Hepatocyte (in vitro differentiated cells): ENCODE measurements around the gene PHLDA2.

Source experiments
- EZH2 ChIP-seq: fragments of 200-600 bp; sonication (generic); IDR thresholded peaks from 2 replicates; pipeline ENCODE4 v1.6.1; 2016; ENCODE audit warnings: antibody characterized with exemption, mild to moderate bottlenecking, borderline replicate concordance
- TF ChIP-seq, protein P1 (sequence below): fragments of 200-600 bp; sonication (generic); IDR thresholded peaks from 2 replicates; pipeline ENCODE4 v1.5.1; 2016; ENCODE audit warnings: antibody characterized with exemption, mild to moderate bottlenecking; ENCODE audit not compliant: poor library complexity

DNA sequence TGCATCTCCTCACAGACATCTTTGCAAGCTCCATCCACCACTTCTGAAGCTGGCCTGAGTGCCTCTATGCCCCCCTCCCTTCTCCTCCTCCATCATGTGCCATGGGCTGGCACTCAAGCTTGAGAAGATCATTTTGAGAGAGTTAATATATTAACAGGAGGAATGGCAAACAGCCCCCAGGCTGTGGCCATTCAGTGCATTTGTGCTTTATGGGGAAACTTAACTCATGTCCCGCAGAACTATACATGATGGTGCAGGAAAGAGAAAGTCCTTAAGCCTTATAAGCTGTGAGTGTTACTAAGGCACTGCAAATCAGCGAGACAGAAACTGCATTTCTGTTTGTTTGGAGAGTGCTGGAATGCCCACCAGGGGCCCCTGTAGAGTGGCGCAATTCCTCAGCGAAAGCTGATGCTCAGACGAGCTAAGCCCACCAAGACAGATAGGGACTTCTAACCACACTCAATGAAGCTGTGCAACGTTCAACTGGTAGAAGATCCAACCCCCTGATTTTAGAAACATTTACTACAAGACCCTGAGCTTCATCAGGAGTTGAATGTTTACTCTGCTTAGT, 26.8 kb upstream of the PHLDA2 start:
- TF ChIP-seq, protein P1, sequence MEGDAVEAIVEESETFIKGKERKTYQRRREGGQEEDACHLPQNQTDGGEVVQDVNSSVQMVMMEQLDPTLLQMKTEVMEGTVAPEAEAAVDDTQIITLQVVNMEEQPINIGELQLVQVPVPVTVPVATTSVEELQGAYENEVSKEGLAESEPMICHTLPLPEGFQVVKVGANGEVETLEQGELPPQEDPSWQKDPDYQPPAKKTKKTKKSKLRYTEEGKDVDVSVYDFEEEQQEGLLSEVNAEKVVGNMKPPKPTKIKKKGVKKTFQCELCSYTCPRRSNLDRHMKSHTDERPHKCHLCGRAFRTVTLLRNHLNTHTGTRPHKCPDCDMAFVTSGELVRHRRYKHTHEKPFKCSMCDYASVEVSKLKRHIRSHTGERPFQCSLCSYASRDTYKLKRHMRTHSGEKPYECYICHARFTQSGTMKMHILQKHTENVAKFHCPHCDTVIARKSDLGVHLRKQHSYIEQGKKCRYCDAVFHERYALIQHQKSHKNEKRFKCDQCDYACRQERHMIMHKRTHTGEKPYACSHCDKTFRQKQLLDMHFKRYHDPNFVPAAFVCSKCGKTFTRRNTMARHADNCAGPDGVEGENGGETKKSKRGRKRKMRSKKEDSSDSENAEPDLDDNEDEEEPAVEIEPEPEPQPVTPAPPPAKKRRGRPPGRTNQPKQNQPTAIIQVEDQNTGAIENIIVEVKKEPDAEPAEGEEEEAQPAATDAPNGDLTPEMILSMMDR: peak; percentile 16
- TF ChIP-seq EZH2: no peak
